ENCODE data around the gene ADIPOR1.
"Not testable (repeated sequence)": the region's sequence is repeated elsewhere in the genome, so short reads cannot be mapped to it uniquely, and the experiment has no call there.

ADIPOR1 gene

GRCh38 chr1:202957733-202958543, at the start of gene ADIPOR1:
ADIPOR1 (minus strand) TSS chr1:202958312; CDS start chr1:202951070, 7,242 bp downstream.
- peak; percentile 91 to 93 for DNase-seq

- peak; percentile 94 for DNase-seq
Measured at GRCh38 chr1:203006948-203007871, 49.1 kb upstream of the ADIPOR1 start, which contains the start of gene TMEM183A. TMEM183A (plus strand) TSS chr1:203007374; CDS start chr1:203007466, 92 bp downstream.

DNA sequence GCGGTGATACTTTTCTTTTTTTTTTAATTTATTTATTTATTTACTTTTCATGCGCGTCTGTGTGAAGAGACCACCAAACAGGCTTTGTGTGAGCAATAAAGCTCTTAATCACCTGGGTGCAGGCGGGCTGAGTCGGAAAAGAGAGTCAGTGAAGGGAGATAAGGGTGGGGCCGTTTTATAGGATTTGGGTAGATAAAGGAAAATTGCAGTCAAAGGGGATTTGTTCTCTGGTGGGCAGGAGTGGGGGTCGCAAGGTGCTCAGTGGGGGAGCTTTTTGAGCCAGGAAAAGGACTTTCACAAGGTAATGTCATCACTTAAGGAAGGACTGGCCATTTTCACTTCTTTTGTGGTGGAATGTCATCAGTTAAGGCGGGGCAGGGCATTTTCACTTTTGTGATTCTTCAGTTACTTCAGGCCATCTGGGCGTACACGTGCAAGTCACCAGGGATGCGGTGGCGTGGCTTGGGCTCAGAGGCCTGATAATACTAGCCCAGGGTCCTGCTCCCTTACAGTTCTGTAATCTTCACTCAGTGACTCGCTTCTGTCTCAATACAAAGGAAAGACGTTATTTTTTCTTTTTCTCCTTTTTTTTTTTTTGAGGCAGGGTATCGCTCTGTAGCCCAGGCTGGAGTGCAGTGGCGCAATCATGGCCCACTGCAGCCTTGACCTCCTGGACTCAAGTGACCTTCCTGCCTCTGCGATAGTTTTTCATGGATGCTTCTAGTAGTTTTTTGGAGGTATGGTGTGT, 47.5 kb upstream of the ADIPOR1 start:
- not testable (repeated sequence) for DNase-seq

- DNase-seq, result no peak
Measured at GRCh38 chr1:203002951-203003350, 44.8 kb upstream of the ADIPOR1 start.

- DNase-seq, result no peak
Measured at GRCh38 chr1:203001986-203002385, 43.9 kb upstream of the ADIPOR1 start.

GRCh38 chr1:203000217-203000944, 42.3 kb upstream of the ADIPOR1 start:
- no peak for DNase-seq

DNA sequence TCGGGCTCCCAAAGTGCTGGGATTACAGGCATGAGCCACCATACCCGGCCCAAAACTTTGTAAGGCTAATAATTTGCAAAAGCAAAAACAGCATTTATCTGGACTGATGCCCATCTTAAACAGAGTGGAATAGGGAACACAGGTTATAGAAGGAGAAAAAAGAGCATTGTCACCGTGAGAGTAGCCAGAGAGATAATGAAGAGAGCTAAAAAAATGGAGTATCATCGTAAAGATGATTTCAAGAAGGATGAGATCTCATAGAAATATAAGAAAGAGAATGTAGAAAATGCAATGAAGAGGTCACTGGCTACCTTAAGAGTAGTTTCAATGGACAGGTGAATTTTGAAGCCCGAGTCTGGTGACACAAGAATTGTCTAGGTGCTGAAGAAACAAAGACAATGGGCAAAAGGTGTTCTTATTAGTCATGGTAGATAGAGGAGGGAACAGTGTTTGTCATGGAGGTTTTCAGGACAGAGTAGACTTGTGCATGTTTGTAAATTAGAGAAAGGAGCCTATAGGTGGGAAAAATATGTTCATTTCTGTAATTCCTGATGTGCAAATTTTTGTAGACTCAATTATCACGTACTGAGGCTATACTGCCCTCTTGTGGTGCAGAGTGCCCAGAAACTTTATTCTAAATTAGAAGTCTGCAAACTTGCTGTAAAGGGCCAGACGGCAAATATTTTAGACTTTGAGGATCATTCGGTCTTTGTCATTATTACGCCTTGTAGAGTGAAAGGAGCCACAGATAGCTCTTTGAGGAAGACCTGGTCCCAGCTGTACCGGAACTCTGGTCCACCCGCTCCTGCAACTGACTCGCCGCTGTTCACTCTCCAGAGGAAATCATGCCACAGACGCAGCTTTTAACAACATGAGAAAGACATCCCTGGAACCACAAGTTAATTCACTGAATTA, 41.0 kb upstream of the ADIPOR1 start:
- DNase-seq, result peak; percentile 49 to 59

GRCh38 chr1:202994756-202995155, 36.6 kb upstream of the ADIPOR1 start:
- DNase-seq, result no peak

DNA sequence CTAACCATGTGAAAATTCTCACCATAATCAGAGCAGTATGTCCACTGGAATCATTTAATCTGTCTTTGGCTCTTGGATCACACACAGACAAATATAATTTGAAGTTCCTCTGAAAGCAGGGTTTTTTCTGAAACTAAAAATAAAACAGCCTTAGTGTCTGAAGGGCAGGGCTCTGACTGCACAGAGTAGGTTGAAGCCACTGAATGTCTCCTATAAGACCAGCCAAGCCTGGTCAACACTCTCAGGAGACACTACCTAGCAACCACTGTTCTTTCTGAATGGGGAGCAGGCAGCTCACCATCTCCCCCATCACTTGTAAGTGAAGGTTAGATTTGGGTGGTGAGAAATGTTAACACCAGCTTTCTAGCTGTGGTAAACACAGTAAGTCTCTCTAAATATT, 33.0 kb upstream of the ADIPOR1 start:
- DNase-seq, result no peak

- DNase-seq, result no peak
Measured at GRCh38 chr1:202989879-202990278, 31.8 kb upstream of the ADIPOR1 start.

GRCh38 chr1:202987922-202988583, 29.9 kb upstream of the ADIPOR1 start:
- no peak for DNase-seq

- no peak for DNase-seq
Measured at GRCh38 chr1:202987255-202987654, 29.1 kb upstream of the ADIPOR1 start.

DNA sequence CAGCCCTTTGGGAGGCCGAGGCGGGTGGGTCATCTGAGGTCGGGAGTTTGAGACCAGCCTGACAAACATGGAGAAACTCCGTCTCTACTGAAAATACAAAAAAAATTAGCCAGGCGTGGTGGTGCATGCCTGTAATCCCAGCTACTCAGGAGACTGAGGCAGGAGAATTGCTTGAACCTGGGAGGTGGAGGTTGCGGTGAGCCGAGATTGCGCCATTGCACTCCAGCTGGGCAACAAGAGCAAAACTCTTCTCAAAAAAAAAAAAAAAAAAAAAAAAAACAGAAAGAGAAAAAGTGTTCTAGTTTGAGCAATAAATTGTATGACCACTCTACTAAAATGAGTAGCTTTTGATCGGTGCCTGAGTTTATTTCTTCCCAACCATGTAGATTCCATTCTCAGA, 28.0 kb upstream of the ADIPOR1 start:
- not testable (repeated sequence) for DNase-seq

DNA sequence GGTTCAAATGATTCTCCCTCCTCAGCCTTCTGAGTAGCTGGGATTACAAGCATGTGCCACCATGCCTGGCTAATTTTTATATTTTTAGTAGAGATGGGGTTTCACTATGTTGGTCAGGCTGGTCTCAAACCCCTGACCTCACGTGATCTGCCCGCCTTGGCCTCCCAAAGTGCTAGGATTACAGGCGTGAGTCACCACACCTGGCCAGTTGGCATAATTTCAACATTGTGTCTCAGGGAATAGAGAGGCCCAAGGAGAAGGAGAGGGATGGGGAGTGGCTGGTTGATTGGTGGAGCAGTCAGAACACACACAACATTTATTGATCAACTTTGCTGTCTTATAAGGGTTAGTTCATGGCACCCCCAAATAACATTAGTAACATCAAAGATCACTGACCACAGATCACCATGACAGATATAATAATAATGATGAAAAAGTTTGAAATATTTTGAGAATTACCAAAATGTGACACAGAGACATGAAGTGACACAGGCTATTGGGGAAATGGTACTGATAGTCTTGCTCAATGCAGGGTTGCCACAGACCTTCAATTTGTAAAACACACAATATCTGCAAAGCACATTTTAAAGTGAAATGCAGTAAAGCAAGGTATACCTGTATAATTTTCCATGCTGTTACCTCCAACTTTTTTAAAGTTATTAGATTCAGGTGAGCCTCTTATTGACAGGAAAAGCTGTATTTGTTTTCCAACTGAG, 24.8 kb upstream of the ADIPOR1 start:
- DNase-seq, result no peak

- no peak for DNase-seq
Measured at GRCh38 chr1:202981939-202982338, 23.8 kb upstream of the ADIPOR1 start.

- DNase-seq, result no peak
Measured at GRCh38 chr1:202979459-202979858, 21.3 kb upstream of the ADIPOR1 start.

DNA sequence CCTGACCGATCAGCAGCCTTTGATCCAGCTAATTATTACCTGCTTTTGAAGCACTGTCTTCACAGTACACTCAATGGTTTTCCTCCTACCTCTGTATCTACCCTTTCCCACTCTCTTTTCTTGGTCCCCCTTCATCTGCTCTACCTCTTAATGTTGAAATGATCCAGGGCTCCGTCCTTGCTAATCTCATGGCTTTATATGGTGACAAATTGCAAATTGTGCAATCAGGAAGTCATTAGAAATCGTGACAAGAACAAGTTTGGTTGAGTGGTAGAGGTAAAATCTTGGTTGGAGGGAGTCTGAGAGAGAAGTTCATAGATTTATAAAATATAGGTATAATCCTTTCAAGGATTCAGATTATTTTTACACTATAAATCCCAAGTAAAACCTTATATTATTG, 18.5 kb upstream of the ADIPOR1 start:
- DNase-seq, result no peak

GRCh38 chr1:202974856-202975255, 16.7 kb upstream of the ADIPOR1 start:
- DNase-seq, result no peak

DNA sequence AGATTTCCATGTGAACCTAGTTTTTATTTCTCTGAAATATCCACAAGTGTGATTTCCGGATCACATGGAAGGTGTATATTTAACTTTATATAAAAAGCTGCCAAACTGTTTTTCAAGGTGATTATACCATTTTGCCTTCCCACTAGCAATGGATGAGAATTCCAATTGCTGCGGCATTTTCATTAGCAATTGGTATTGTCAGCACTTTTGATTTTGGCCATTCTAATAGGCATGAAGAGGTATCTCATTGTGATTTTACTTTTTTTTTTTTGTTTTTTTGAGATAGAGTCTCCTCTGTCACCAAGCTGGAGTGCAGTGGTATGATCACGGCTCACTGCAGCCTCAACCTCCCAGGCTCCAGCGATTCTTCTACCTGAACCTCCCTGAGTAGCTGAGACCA, 13.9 kb upstream of the ADIPOR1 start:
- DNase-seq, result no peak

DNA sequence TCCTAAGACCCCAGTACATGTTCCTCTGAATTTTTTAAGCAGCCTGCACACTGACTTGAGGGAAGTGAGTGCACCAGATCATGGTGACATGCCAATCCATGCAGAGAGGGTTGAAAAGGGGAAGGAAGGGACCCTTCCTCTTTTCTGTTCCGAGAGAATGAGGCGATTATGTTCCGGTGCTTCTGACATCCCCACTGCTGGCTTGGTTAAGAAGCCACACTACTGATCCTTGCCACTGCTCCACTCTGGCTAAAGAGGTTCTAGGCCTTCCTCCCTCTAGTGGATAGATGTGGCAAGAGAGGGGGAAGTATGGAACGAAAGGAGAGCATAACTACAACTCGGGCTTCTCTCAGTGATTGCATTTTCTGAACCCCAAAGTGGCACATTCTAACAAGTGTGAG, 10.8 kb upstream of the ADIPOR1 start:
- DNase-seq, result no peak
